ENCODE data around the gene TOMM5.

TOMM5 gene

DNA sequence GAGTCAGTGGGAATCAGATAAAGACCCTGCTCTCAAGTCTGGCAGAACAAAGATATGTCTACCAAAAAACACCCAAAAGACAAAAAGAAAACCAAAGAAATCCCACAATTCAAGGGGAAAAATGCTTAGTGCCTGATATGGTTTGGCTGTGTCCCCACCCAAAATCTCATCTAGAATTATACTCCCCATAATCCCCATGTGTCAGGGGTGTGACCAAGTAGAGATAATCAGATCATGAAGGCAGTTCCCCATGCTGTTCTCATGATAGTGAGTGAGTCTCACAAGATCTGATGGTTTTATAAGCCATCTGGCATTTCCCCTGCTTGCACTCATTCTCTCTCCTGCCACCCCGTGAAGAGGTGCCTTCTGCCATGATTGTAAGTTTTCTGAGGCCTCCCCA is 29.6 kb downstream of the TOMM5 start:
- DNase-seq (ENCODE audit: low read depth): no peak

DNA sequence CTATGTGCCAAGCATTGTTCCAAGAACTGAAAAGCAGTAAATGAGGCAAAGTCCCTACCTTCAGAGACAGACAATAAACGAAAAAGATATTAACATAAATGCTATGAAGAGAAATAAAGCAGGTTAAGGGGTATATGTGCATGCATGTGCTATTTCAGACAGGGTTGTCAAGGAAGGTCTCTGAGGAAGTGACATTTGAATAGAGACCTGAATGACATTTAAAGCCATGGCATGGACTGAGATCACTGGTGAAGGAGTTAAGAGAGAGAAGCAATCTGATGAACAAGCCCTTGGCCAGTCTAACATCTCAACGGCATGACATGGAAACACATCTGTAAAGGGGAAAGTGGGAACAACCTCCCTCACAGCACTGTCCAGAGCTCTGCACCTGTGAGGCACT is 30.7 kb downstream of the TOMM5 start:
- DNase-seq (ENCODE audit: low read depth): no peak

DNA sequence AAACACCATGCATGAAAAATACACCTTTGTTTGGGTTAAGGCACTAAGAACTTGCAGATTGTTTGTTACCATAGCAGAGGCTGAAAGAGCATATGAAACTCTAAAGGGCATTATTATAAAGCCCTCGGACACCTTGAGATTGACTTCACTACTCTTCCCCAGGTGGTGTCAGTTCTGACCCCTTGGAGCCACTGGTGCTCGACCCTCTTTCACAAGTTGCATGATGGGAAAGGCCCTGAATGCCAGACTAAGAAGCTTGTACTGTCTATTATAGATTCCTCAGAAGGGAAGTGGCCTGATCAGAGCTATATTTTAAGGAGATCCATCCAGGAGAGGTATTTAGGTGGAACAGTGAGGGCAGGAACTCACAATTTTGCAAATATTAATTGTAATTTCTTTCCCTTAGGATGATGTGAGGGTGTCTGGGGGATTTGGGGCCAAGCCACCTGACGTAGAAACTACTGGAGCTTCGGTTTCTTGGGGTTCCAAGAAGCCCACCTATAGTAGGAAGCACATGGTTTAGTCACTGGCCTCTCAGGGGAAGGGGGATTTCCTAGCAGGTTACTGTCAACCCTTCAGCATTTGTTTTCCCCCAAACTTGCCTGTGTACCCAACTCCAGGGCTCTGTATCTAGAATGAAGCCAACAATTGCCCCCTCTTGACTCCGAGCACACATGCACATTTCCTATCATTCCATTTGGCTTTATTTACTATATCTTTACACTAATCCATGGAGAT is 32.4 kb downstream of the TOMM5 start:
- DNase-seq (ENCODE audit: low read depth): no peak

DNA sequence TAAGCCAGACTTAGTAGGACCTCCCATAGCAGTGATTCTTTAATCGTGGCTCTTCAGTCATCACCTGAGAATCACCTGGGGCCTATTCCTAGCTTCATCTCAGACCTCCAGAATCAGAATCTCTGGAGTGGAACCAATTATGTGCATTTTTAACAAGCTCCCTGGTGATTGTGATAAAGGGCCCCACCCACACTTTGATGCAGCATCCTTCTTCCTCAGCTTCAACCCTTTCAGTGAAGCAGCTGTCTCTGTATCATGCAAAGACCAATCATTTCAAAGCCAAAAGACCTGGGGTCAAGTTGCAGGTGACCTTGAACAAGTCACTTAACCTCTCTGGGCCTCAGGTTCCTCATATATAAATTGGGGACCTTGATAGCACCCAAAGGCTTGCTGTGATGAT is 33.3 kb downstream of the TOMM5 start:
- DNase-seq (ENCODE audit: low read depth): no peak

DNA sequence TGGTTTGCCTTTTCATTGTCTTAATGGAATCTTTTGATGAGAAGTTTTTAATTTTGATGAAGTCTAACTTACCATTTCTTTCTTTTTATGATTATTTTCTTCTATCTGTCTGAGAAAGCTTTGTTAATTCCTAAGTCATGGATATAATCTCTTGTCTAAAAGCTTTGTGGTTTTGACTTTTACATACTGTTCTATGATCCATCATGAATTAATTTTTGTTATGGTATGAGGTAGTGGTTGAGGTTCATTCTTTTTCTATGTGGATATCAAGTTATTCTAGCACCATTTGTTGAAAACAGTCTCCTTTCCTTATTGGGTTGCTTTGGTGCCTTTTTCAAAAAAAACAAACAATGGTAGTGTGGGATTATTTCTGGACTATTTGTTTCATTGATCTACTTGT is 36.6 kb downstream of the TOMM5 start:
- DNase-seq (ENCODE audit: low read depth): no peak

DNA sequence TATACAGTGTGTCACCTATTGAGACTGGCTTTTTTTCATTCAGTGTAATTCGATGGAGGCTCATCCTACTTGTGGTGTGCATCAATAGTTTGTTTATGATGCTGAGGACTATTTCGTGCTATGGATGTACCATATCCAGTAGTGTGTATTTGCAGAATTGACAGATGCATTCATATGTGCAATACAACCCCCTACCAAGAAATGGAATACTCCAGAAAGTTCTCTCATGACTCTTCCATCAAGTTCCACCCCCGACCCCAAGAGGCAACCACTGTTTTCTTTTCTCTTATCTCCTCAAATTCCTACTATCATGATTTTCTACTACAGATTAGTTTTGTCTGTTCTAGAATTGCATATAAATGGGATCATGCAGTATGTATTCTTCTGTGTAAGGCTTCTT is 38.1 kb downstream of the TOMM5 start:
- DNase-seq (ENCODE audit: low read depth): no peak

DNA sequence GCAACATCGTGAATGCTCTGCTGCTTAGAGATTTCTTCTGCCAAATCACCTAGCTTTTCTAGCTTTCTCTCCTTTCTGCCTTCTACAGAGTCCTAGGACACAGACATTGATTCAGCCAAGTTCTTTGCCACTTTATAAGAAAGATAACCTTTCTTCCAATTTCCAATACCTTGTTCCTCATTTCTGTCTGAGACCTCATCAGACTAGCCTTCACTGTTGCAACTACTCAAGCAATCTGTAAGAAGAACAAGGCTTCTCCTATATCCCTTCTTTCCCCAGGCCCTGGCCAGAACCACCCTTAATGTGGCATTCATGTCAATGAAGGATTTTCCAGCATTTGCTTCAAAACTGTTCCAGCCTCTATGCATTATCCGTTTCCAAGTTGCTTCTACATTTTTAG is 40.5 kb downstream of the TOMM5 start:
- DNase-seq (ENCODE audit: low read depth): no peak

DNA sequence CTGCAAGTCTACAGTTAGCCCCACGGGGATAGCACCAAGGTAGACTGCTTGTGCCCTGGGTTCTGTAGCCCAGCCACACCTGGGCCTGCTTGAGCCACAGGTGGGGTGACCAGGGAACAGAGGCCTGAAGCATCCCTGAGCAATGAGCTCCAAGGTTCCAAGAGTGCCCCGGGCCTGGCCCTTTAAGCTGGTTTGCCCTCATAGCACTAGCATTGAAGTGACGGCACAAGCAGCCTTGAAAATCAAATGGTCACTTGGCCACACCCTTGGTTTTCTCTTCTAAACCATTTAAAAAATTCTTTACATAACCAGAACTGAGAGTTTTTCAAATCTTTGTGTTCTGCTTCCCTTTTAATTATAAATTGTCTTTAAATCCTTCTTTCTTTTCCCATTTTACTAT is 40.9 kb downstream of the TOMM5 start:
- no peak for DNase-seq (ENCODE audit: low read depth)

DNA sequence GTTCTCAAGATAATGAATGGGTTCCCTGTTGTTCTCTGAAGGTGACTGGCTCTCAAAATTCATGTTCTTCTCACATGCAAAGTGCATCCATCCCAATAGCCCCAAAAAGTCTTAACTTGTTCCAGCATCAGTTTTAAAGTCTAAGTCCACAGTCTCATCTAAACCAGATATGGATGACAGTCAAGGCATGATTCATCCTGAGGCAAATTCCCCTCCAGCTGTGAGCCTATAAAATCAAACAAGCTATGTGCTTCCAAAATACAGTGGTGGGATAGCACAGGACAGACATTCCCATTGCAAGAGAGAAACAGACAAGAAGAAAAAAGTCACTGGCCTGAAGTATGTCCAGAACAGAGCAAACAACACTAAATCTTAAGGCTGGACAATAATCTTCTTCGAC is 41.6 kb downstream of the TOMM5 start:
- DNase-seq (ENCODE audit: low read depth): no peak

DNA sequence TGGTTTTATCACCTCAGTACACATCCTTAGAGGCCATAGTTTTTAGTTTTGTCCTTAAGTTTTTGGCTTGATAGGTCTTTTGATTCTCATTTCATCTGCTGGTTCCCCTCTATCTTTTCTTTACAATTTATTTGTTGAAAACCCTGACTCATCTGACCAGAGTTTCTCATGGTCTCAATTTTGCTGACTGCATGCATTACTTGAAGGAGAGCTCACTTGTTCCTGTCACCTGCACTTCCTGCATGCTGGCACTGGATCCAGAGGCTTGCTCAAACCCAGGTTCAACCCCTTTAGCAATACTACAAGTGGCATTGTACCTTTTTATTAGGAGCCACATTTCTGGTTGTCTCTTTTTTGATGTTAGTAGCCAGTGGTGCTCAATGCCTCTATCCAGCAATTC is 42.9 kb downstream of the TOMM5 start:
- no peak for DNase-seq (ENCODE audit: low read depth)

DNA sequence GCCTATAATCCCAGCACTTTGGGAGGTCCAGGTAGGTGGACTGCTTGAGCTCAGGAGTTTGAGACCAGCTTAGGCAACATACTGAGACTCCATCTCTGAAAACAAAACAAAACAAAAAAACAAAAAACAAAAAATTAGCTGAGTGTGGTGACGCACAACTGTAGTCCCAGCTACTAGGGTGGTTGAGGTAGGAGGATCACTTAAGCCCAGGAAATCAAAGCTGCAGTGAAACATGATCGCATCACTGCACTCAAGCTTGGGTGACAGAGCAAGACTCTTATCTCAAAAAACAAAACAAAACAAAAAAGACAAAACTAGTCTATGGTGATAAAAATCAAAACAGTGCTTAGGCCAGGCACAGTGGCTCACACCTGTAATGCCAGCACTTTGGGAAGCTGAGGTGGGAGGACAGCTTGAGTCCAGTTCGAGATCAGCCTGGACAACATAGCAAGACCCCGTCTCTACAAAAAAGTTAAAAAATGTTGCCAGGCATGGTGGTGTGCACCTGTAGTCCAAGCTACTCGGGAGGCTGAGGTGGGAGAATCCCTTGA is 45.0 kb downstream of the TOMM5 start:
- DNase-seq (ENCODE audit: low read depth): no peak

DNA sequence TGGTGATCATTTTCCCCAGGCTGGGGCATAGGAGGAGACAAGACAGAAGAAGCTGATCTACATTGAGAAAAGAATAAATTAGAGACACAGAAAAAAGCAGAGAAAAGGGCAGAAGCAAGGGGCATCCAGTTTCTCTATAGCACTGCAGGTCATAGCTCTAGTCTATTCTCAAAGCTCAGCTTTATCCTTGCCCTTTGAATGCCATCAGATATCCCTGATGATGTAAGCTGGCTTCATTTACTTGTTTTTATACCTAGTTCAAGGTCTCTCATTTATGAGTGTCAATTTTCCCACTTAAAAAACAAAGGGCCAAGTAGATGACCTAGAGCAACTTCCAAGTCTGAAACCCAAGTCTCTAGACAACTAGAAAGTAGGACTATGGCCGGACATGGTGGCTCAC is 48.9 kb downstream of the TOMM5 start:
- DNase-seq (ENCODE audit: low read depth): no peak

DNA sequence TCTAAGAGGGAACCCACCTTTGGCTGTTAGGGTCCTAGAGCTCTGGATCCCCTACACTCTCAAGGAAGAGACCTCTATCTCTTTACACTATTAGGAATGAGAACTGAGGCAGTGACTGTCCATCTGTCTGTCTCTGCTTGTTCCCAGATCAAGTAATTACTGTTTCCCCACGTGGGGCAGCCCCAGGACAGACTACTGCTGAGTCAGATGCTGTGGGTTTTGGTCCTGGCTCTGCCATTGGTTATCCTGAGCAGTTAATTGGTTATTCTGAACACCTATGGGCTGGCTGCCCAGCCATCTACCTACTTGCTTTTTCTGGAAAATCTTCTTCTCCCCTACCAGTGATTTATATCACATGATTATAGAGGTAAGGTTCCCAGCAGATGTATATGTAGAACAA is 49.5 kb downstream of the TOMM5 start:
- no peak for DNase-seq (ENCODE audit: low read depth)

DNA sequence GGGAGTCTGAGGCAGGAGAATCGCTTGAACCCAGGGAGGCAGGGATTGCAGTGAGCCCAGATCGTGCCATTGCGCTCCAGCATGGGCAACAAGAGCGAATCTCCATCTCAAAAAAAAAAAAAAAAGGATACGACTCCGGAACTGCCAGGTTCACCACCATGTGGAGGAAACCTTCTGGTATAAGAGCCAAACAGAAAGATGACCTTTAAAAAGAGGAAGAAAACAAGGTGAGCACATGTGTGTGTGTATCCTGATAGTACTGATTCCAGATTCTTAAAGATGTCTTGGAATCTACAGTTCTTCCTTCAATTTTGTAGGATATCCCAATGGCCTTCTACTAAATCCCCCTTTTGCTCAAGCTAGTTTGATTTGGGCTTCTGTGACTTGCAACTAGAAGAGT is 49.9 kb downstream of the TOMM5 start:
- DNase-seq (ENCODE audit: low read depth): no peak

DNA sequence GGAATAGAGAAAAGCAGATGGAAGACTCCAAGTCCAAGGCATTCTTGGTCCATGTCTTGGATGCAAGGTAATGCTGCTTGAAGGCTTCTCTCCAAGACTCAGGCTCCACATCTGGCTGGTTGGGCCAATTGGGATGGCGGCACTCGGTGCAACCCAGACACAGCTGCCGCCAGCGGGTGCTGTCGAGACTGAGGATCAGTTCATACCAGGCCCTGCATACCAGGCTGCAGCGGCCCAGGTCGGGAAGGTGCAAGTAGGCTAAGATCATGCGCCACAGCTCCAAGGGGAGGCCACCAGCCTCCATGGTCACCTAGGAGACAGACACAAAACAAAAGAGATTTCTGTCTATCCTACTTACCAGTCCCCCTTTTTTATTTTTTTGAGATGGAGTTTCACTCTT is 50.9 kb downstream of the TOMM5 start:
- no peak for DNase-seq (ENCODE audit: low read depth)

DNA sequence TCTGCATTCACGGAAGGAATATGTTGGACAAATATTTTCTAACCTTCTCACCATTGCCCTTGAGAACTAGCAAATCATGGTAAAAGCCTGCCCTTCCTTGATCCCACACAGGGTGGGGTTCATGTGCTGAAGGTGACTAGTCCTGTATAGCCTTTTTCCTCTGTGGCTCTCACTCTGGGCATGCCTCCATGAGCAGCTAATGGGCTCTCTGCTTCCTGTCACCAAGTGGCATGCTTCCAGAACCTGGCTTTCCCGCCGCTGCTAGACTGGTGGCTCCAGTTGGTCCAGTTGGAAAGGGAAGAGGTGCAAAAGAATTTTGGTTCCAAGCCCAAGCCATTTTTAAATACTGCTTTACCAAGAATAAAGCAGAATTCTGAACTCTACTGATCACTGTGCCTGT is 51.8 kb downstream of the TOMM5 start:
- no peak for DNase-seq (ENCODE audit: low read depth)

DNA sequence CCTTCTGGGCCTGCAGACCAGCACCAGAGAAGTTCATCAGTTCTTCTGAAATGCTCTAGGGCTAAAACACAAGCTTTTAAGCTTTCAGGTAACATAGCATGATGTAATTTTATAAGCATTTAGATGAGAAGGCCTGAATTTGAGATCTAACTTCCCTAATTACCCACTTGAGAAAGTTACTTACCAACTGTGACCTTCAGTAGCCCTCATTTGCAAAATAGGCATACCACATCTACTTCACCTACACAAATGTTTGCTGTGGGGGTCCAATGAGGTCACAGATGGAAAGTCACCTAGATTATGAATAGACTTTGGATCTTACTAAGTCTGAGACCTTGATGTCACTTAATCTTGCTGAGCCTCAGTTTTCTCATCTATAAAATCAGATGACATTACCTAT is 52.8 kb downstream of the TOMM5 start:
- DNase-seq (ENCODE audit: low read depth): no peak
